Activated naive CD4-positive, alpha-beta T cell treated with anti-CD3 and anti-CD28 coated beads, Interleukin-2, amount 50 U/mL, for 72 hours (primary cell): ENCODE measurements around the gene SUPV3L1. TPM values are rescaled to one million over a fixed set of nuclear protein-coding genes. Genes with fewer than 3 reads are reported as not detected.
"Not testable (repeated sequence)": the region's sequence is repeated elsewhere in the genome, so short reads cannot be mapped to it uniquely, and the experiment has no call there.

ENCODE experiments used
- ATAC-seq, 2 donors: fragments of 150-1000 bp; cut with Tn5 transposase; 2 replicates each; pipeline ENCODE4 v1.10.0; 2021; ENCODE audit warnings: mild to moderate bottlenecking in 2 of 2, moderate library complexity in 2 of 2
- DNase-seq, 2 donors: peaks; one replicate each; pipeline ENCODE4 v3.0.0; 2021 to 2022; ENCODE audit warnings: low spot score in 2 of 2
- H3K27ac Mint-ChIP-seq, 2 donors: one replicate each; pipeline ENCODE4 v1.8.0; 2022; ENCODE audit warnings: mild to moderate bottlenecking in 2 of 2, mixed read lengths in 2 of 2
- H3K36me3 Mint-ChIP-seq, 2 donors: one replicate each; pipeline ENCODE4 v1.8.0; 2022; ENCODE audit warnings: mixed read lengths in 2 of 2
- H3K9me3 Mint-ChIP-seq, 2 donors: one replicate each; pipeline ENCODE4 v1.8.0; 2022; ENCODE audit warnings: mixed read lengths in 2 of 2
- total RNA-seq, 2 donors: library from RNA; stranded (reverse); gene quantifications; one replicate each; pipeline ENCODE4 v1.2.3, GENCODE V29; 2022

SUPV3L1 gene
- 10 to 100 TPM; 44.4 to 45.9 TPM for total RNA-seq

DNA sequence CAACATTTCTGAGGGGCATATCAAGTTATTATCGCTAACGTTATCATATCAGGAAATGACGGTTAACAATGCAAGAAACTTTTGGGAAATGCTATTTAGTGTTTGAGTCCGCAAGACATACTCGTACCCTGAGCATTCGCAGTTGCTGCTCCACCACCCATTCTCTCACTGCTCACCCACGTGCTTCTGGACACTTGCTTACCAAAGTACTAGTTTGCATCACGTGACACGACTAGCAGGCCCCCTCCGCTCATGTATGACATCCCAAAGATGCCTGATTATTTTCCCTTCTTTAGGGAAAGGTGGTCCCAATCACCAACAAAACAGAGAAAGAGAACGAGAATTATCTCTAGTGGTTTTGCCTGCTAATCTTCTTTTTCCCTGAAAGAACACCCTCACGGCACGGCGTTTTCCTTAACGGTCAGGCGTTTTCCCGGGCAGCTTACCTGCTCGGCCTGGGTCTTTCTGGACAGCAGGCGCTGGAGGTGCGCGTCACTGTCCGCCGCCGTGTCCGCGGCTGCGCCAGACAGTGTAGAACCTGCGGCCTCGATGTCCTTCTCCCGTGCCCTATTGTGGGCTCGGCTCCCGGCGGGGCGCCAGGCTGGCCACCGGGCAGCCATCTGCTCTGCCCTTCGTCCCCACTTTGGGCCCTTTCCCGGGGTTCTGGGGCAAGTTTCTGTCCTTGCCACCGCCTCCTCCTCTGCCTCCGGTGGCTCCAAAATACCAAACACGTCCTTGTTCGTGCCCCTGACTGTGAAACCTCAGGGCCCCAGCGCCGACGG lies at the start of gene SUPV3L1:
Gene SUPV3L1, plus strand, starts transcription at position 492 of the 782 bp plus-strand sequence. Its CDS starts 58 bp downstream, at position 550.
- Mint-ChIP-seq H3K36me3 (peaks cover 8% of the 10 kb centered on the region in 2 donors), H3K27ac (peak within 1 kb of the TSS; percentile 97 to 100), H3K9me3 (no peaks in the 10 kb centered on the region)
- peak; percentile 88 for ATAC-seq
- DNase-seq: peak; percentile 86 to 90

DNA sequence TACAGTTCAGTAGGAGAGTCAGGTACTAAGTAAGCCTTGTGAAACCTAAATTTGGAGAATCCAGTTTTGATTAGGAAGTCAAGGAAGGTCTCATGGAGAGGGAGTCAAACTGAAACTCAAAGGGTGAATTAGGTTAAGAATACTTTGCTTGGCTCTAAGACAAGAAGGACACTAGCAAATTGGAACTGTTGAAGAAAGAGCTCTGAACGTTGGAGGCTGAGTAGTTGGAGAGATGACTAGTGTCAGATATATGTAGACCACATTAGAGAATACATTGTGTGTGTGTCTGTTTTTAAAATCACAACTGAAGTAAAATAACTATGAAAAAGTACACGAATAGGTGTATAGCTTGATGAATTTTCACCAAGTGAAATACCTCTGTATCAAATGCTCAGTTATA lies 49.8 kb upstream of the SUPV3L1 start:
- no peak for DNase-seq
- H3K36me3 Mint-ChIP-seq: peaks cover 0 to 4% of the 10 kb centered on the region in 2 donors
- ATAC-seq: peak in 1 of 2 donors; percentile 9
- no peak overlapping the region for H3K27ac Mint-ChIP-seq
- H3K9me3 Mint-ChIP-seq: no peaks in the 10 kb centered on the region

DNA sequence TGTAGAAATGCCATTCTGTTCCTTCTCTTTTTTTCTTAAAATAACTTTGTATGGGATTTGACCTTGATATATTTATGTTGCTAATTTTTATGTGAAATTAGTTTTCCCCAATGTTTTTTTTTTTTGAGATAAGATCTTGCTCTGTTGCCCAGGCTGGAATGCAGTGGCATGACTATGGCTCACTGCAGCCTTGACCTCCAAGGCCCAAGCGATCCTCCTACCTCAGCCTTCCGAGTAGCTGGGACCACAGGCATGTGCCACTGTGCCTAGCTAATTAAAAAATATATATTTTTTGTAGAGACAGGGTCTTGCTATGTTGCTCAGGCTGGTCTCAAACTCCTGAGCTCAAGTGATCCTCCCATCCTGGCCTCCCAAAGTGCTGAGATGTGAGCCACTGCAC lies 40.1 kb upstream of the SUPV3L1 start:
- Mint-ChIP-seq H3K27ac (no peak overlapping the region), H3K9me3 (no peaks in the 10 kb centered on the region), H3K36me3 (no peaks in the 10 kb centered on the region)
- no peak for ATAC-seq
- no peak for DNase-seq

DNA sequence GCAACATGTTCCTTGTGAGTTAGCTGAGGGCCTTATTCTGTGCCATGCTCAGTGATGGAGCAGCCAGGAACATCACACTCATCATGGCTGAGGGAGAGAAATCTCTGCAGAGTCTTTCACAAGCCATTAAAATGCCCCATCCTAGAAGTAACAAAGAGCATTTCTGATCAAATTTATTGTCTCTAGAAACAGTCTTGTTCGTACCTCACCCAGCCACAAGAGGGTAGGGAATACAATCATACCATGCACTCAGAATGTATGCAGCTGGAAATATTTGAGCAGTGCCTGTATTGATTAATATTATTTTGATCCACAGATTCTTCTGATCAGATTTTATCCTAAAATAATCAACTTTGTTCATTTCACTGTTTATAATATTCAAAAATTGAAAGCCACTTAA lies 38.7 kb upstream of the SUPV3L1 start:
- Mint-ChIP-seq H3K9me3 (no peaks in the 10 kb centered on the region), H3K36me3 (no peaks in the 10 kb centered on the region), H3K27ac (peak overlapping the region in 1 of 2 donors; percentile 25)
- DNase-seq (no peak), ATAC-seq (no peak)

DNA sequence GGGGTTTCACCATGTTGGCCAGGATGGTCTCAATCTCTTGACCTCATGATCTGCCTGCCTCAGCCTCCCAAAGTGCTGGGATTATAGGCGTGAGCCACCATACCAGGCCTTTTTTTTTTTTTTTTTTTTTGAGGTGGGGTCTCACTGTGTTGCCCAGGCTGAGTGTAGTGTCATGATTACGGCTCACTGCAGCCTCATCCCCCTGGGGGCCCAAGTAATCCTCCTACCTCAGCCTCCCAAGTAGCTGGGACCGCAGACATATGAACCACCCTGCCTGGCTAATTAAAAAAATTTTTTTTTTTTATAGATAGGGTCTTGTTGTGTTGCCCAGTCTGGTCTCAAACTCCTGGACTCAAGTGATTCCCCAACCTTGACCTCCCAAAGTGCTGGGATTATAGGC lies 38.0 kb upstream of the SUPV3L1 start:
- not testable (repeated sequence) for H3K27ac Mint-ChIP-seq, H3K9me3 Mint-ChIP-seq, DNase-seq, H3K36me3 Mint-ChIP-seq, ATAC-seq

DNA sequence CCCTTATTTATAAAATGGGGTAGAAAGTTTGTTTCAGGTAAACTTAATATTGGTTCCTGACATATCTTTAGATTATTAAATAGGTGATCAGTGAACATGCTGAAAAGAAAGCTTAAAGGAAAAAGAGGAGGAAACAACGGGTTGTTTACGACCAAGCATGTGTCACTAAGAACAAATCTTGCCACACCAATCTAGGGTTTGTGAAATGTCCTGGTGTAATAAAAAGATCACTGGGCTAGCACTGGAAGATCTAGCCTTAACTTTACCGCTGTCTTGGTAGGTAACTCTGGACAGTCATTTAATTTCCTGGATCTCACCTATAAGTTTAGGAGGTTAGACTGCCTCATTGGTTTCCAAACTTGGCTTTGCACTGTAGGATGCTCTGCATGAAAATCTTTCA lies 37.1 kb upstream of the SUPV3L1 start:
- H3K27ac Mint-ChIP-seq: no peak overlapping the region
- H3K9me3 Mint-ChIP-seq: no peaks in the 10 kb centered on the region
- DNase-seq (no peak), ATAC-seq (no peak)
- H3K36me3 Mint-ChIP-seq: no peaks in the 10 kb centered on the region

DNA sequence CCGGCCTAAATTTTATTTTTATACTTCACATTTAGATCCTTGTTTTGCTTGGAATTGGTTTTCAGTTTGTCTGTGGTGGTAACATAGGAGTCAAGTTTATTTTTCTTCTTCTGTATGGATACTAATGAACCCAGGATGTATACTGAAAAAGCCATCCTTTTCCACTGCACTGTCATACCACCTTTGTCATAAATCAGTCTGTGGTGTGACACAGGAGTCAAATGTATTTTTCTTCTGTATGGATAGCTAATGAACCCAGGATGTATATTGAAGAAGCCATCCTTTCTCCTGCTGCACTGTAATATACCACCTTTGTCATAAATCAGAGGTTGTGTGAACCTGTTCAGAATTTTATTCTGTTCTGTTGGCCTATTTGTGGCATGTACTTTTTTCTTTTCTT lies 34.7 kb upstream of the SUPV3L1 start:
- no peak for ATAC-seq
- H3K36me3 Mint-ChIP-seq: no peaks in the 10 kb centered on the region
- H3K9me3 Mint-ChIP-seq: no peaks in the 10 kb centered on the region

DNA sequence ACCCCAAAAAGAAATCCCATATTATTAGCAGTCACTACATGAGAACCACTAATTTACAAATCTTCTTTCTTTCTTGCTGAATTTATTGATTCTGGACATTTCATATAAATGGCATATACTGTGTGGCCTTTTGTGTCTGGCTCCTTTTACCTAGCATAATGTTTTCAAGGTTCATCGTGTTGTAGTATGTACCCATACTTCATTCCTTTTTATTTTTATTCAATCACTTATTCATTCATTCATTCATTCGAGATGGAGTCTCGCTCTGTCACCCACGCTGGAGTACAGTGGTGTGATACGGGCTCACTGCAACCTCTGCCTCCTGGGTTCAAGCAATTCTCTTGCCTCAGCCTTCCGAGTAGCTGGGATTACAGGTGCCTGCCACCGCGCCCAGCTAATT lies 34.2 kb upstream of the SUPV3L1 start:
- Mint-ChIP-seq H3K27ac (no peak overlapping the region), H3K36me3 (no peaks in the 10 kb centered on the region), H3K9me3 (no peaks in the 10 kb centered on the region)
- ATAC-seq: no peak
- DNase-seq: no peak

More for the DNA sequence above, 34.7 kb upstream of the SUPV3L1 start:
- H3K27ac Mint-ChIP-seq: peak overlapping the region in 1 of 2 donors; percentile 78
- no peak for DNase-seq

DNA sequence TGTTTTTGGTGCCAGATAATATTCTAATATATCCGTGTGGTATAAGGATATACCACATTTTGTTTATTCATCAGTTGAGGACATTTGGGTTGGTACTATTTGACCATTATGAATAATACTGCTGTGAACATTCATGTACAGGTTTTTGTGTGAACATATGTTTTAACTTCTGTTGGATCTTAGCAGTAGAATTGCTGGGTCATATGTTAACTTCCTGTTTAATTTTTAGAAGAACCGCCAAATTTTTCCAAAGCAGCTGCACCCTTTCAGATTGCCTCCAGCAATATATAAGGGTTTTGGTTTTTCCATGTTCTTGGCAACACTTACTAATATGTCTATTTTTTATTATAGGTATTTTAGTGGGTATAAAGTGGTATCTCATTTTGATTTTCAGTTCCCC lies 33.3 kb upstream of the SUPV3L1 start:
- Mint-ChIP-seq H3K27ac (no peak overlapping the region), H3K36me3 (no peaks in the 10 kb centered on the region), H3K9me3 (no peaks in the 10 kb centered on the region)
- DNase-seq (no peak), ATAC-seq (no peak)

DNA sequence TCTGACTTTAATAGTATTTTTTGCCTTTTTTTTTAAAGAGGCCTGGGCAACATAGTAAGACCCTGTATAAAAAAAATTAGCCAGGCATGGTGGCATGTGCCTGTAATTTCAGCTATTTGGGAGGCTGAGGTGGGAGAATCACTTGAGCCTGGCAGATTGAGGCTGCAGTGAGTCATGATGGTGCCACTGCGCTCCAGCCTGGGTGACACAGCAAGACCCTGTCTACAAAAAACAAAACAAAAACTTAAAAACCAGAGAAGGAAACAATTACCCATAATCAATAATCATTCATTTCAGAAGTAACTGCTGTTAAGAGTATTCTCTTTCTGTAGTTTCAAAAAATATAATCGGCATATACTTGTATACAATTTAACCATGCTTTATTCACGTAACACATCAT lies 28.1 kb upstream of the SUPV3L1 start:
- Mint-ChIP-seq H3K27ac (no peak overlapping the region), H3K9me3 (no peaks in the 10 kb centered on the region), H3K36me3 (no peaks in the 10 kb centered on the region)
- ATAC-seq (peak in 1 of 2 donors; percentile 52), DNase-seq (no peak)

DNA sequence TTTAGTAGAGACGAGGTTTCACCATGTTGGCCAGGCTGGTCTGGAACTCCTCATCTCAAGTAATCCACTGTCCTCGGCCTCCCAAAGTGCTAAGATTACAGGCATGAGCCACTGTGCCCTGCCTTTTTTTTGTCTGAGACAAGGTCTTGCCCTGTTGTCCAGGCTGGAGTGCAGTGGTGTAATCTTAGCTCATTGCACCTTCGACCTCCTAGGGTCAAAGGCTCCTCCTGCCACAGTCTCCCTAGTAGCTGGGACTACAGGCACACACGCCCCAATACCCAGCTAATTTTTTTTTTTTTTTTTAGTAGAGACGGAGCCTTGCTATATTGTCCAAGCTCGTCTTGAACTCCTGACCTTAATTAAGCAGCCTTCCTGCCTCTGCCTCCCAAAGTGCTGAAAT lies 26.8 kb upstream of the SUPV3L1 start:
- Mint-ChIP-seq H3K36me3 (no peaks in the 10 kb centered on the region), H3K27ac (no peak overlapping the region), H3K9me3 (no peaks in the 10 kb centered on the region)
- no peak for ATAC-seq
- no peak for DNase-seq

DNA sequence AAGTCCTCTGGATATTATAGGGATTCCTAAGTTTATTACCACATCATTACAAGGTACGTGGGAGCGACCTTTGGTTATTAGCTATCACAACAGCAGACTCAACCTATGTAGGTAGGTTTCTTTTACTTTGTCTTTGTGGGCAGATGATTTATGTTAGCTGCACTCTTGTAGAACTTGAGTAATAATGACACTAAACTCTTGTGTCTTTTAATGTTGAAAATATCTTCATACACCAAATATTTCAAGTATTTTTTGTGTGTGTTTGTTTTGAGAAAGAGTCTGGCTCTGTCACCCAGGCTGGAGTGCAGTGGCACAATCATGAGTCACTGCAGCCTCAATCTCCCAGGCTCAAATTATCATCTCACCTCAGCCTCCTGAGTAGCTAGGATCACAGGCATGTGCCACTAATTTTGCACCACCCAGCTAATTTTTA lies 19.2 kb upstream of the SUPV3L1 start:
- DNase-seq: no peak
- no peak for ATAC-seq
- H3K36me3 Mint-ChIP-seq: no peaks in the 10 kb centered on the region
- H3K27ac Mint-ChIP-seq: no peak overlapping the region
- no peaks in the 10 kb centered on the region for H3K9me3 Mint-ChIP-seq

DNA sequence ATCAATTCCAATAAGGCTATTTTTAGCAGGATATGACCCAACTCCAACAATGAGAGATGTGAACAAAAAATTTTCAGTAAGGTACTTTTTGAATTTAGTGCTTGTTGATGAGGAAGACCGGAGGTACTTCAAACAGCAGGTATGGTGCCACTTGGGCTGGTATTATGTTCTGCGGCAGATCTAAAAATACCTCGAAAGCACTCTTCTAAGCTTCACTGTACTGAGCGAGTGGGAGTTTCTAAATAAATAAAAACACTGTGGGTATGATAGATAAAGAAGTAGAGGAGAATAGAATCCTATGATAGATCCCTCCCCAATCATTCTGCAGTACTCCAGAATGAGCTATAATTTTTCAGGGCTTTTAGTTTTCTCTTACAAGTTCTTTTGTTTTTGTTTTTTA lies 11.5 kb upstream of the SUPV3L1 start:
- Mint-ChIP-seq H3K9me3 (no peaks in the 10 kb centered on the region), H3K36me3 (no peaks in the 10 kb centered on the region), H3K27ac (no peak overlapping the region)
- DNase-seq (no peak), ATAC-seq (no peak)

DNA sequence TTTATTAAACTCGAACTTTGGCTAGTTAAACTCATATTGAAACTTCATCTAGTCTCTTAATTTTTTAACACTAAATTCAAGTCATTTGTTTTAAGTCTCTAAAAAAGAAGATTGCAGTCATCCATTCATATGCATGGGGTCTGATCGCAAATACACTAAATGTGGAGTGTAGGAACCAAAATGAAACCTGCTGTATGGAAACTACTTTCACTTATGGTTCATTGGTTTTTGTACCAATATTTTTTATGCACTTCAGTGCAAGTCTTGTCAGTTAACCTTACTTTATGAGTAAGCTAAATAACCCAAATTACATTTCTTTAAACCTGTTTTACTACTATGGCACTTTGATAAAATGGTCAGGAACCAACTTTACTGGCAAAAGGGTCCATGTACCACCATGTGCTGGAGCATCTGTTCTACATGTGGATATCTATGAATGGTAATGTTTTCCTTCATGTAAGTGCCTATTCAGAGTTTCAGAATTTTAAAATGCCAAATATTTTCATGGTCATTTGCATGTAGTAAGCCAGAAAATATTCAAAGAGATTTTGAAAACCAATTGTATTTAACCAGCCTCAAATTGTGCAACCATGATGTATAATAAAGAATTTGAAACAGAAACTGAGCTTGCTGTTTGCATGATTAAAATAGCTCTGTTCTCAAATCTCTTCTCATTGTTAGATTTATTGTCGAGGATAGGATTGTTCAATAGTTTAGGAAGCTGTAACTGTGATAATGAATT lies 7.6 kb upstream of the SUPV3L1 start:
- Mint-ChIP-seq H3K27ac (no peak overlapping the region), H3K9me3 (no peaks in the 10 kb centered on the region), H3K36me3 (no peaks in the 10 kb centered on the region)
- no peak for DNase-seq
- ATAC-seq: no peak

DNA sequence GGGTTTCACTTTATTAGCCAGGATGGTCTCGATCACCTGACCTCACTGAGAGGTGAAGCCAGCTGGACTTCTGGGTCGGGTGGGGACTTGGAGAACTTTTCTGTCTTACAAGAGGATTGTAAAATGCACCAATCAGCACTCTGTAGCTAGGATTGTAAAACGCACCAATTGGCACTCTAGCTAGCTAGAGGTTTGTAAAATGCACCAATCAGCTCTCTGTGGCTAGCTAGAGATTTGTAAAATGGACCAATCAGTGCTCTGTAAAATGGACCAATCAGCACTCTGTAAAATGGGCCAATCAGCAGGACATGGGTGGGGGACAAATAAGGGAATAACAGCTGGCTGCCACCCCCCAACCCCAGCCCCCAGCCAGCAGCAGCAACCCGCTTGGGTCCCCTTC lies 4.7 kb upstream of the SUPV3L1 start:
- H3K9me3 Mint-ChIP-seq, H3K36me3 Mint-ChIP-seq, H3K27ac Mint-ChIP-seq, ATAC-seq, DNase-seq: not testable (repeated sequence)

DNA sequence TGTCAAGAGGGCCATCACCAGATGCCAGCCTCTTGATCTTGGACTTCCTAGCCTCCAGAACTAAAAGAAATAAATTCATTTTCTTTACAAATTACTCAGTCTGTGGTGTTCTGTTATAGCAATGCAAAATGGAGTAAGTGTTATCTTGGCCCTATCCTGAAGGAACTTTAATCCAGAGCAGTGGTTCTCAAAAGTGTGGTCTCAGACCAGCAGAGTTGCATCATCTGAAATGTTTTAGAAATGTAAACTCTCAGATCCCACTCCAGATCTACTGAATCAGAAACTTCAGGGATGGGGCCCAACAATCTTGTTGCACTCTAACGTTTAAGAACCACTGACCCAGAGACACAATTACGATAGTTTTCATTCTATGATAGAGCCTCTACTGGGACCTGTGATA lies 3.2 kb upstream of the SUPV3L1 start:
- no peak for ATAC-seq
- H3K27ac Mint-ChIP-seq: no peak overlapping the region
- no peak for DNase-seq
- peaks cover 8% of the 10 kb centered on the region in 2 donors for H3K36me3 Mint-ChIP-seq
- no peaks in the 10 kb centered on the region for H3K9me3 Mint-ChIP-seq

DNA sequence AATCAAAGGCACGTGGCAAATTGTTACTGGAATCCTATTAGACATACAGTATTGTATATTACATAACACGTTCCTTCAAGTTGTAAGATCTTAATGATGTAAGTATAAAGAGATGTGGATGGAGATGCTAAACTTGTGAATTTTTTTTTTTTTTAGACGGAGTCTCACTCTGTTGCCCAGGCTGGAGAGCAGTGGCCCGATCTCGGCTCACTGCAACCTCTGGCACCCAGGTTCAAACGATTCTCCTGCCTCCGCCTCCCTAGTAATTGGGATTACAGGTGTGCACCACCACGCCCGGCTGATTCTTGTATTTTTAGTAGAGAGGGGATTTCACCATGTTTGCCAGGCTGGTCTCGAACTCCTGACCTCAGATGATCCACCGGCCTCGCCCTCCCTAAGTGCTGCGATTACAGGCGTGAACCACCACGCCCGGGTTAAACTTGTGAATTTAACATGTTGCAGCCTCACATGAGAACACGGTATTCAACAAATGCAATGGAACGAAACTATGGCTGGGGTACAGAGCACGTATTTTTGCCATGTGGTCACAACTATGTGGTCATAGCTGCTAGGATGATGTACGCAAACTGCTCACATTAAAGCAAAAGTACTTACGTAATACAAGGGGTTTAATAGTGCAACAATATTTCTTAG lies 818 bp upstream of the SUPV3L1 start:
- H3K27ac Mint-ChIP-seq: peak overlapping the region; percentile 97 to 100
- peaks cover 8% of the 10 kb centered on the region in 2 donors for H3K36me3 Mint-ChIP-seq
- no peaks in the 10 kb centered on the region for H3K9me3 Mint-ChIP-seq
- DNase-seq: peak in 1 of 2 donors; percentile 22
- ATAC-seq: peak; percentile 24 to 31
